ENCODE data around the gene ZBTB46.

The ZBTB46 gene

GRCh38 chr20:63698739-63699465, 132.2 kb downstream of the ZBTB46 start:
- no peak for DNase-seq
- H3K27ac ChIP-seq = peak overlapping the region; percentile 26; the same call in 1 of the 2 replicates
- H3K9me3 ChIP-seq (ENCODE audit: severe bottlenecking) = no peaks in the 10 kb centered on the region
- H3K36me3 ChIP-seq = peaks cover 40% of the 10 kb centered on the region
- H3K27me3 ChIP-seq (ENCODE audit: insufficient read depth, low read depth, severe bottlenecking) = no peaks in the 10 kb centered on the region
- no peak for TF ChIP-seq CTCF (IDR thresholded peaks at IDR 0.05; ENCODE audit: low read depth, low read length)
- H3K4me3 ChIP-seq (ENCODE audit: low read depth, low read length) = no peak overlapping the region

GRCh38 chr20:63697868-63698545, 133.1 kb downstream of the ZBTB46 start:
- Histone ChIP-seq H3K27ac (no peak overlapping the region), H3K4me3 (ENCODE audit: low read depth, low read length) (no peak overlapping the region), H3K36me3 (peaks cover 38% of the 10 kb centered on the region), H3K9me3 (ENCODE audit: severe bottlenecking) (no peaks in the 10 kb centered on the region), H3K27me3 (ENCODE audit: insufficient read depth, low read depth, severe bottlenecking) (no peaks in the 10 kb centered on the region)
- no peak for TF ChIP-seq CTCF (IDR thresholded peaks at IDR 0.05; ENCODE audit: low read depth, low read length)
- DNase-seq = no peak

GRCh38 chr20:63697357-63697867, 133.7 kb downstream of the ZBTB46 start:
- no peak overlapping the region for H3K4me3 ChIP-seq (ENCODE audit: low read depth, low read length)
- peaks cover 40% of the 10 kb centered on the region for H3K36me3 ChIP-seq
- no peak overlapping the region for H3K27ac ChIP-seq

GRCh38 chr20:63696628-63697356, 134.3 kb downstream of the ZBTB46 start, which contains the start of gene TNFRSF6B:
TSS of gene TNFRSF6B (plus strand) at chr20:63696652. CDS start at chr20:63696768, 116 bp downstream.
- no peak within 1 kb of the TSS for H3K4me3 ChIP-seq (ENCODE audit: low read depth, low read length)

More at GRCh38 chr20:63697357-63697867, 133.7 kb downstream of the ZBTB46 start:
- DNase-seq = no peak
- Histone ChIP-seq H3K27me3 (ENCODE audit: insufficient read depth, low read depth, severe bottlenecking) (no peaks in the 10 kb centered on the region), H3K9me3 (ENCODE audit: severe bottlenecking) (no peaks in the 10 kb centered on the region)
- no peak for TF ChIP-seq CTCF (IDR thresholded peaks at IDR 0.05; ENCODE audit: low read depth, low read length)

GRCh38 chr20:63696306-63696627, 134.8 kb downstream of the ZBTB46 start:
- no peak overlapping the region for H3K27ac ChIP-seq
- H3K36me3 ChIP-seq = peaks cover 40% of the 10 kb centered on the region
- TF ChIP-seq CTCF (IDR thresholded peaks at IDR 0.05; ENCODE audit: low read depth, low read length) = no peak
- H3K27me3 ChIP-seq (ENCODE audit: insufficient read depth, low read depth, severe bottlenecking) = no peaks in the 10 kb centered on the region
- DNase-seq = no peak
- H3K9me3 ChIP-seq (ENCODE audit: severe bottlenecking) = no peaks in the 10 kb centered on the region
- no peak overlapping the region for H3K4me3 ChIP-seq (ENCODE audit: low read depth, low read length)

More at GRCh38 chr20:63696628-63697356, 134.3 kb downstream of the ZBTB46 start, which contains the start of gene TNFRSF6B:
- H3K9me3 ChIP-seq (ENCODE audit: severe bottlenecking) = no peaks in the 10 kb centered on the region
- no peak for TF ChIP-seq CTCF (IDR thresholded peaks at IDR 0.05; ENCODE audit: low read depth, low read length)
- no peak within 1 kb of the TSS for H3K27ac ChIP-seq
- peaks cover 40% of the 10 kb centered on the region for H3K36me3 ChIP-seq
- H3K27me3 ChIP-seq (ENCODE audit: insufficient read depth, low read depth, severe bottlenecking) = no peaks in the 10 kb centered on the region
- no peak for DNase-seq

All from WERI-Rb-1 (cell line).